HG03521 (cell line): ENCODE data around the gene SPATA9.
"Not testable (repeated sequence)": the region's sequence is repeated elsewhere in the genome, so short reads cannot be mapped to it uniquely, and the experiment has no call there.

Experiments used
- ATAC-seq: cut with Tn5 transposase; IDR thresholded peaks from one replicate; pipeline ENCODE4 v1.9.1; 2021; ENCODE audit warnings: mild to moderate bottlenecking, moderate library complexity; ENCODE audit not compliant: unreplicated experiment

The SPATA9 gene

GRCh38 chr5:95718203-95718602 lies 35.4 kb upstream of the SPATA9 start:
- ATAC-seq: peak; percentile 68

GRCh38 chr5:95717439-95717838 lies 34.6 kb upstream of the SPATA9 start:
- no peak for ATAC-seq

GRCh38 chr5:95715799-95716461 lies 33.1 kb upstream of the SPATA9 start:
- ATAC-seq: no peak

GRCh38 chr5:95713960-95714710 lies 31.3 kb upstream of the SPATA9 start:
- no peak for ATAC-seq

GRCh38 chr5:95713246-95713645 lies 30.5 kb upstream of the SPATA9 start:
- ATAC-seq: not testable (repeated sequence)

- ATAC-seq: no peak
Observed at GRCh38 chr5:95712347-95712958, 29.7 kb upstream of the SPATA9 start.

GRCh38 chr5:95711501-95712346 lies 28.9 kb upstream of the SPATA9 start:
- no peak for ATAC-seq

- ATAC-seq: not testable (repeated sequence)
Observed at GRCh38 chr5:95710651-95711500, 28.1 kb upstream of the SPATA9 start.

- ATAC-seq: no peak
Observed at GRCh38 chr5:95709967-95710650, 27.3 kb upstream of the SPATA9 start.

- no peak for ATAC-seq
Observed at GRCh38 chr5:95708876-95709275, 26.1 kb upstream of the SPATA9 start.

- not testable (repeated sequence) for ATAC-seq
Observed at GRCh38 chr5:95707534-95708188, 24.9 kb upstream of the SPATA9 start.

GRCh38 chr5:95707055-95707454 lies 24.3 kb upstream of the SPATA9 start:
- ATAC-seq: no peak

GRCh38 chr5:95706196-95706595 lies 23.4 kb upstream of the SPATA9 start:
- ATAC-seq: not testable (repeated sequence)

GRCh38 chr5:95704150-95704549 lies 21.4 kb upstream of the SPATA9 start:
- no peak for ATAC-seq

GRCh38 chr5:95701074-95701473 lies 18.3 kb upstream of the SPATA9 start:
- no peak for ATAC-seq

- ATAC-seq: no peak
Observed at GRCh38 chr5:95699337-95699736, 16.5 kb upstream of the SPATA9 start.

- ATAC-seq: no peak
Observed at GRCh38 chr5:95697781-95698681, 15.2 kb upstream of the SPATA9 start.

GRCh38 chr5:95690333-95690732 lies 7.5 kb upstream of the SPATA9 start:
- no peak for ATAC-seq
